ENCODE measurements around the gene MED7. TPM values are rescaled to one million over a fixed set of nuclear protein-coding genes. Genes with fewer than 3 reads are reported as not detected.

MED7 gene
- total RNA-seq, 6 experiments from 2014 or later, result 3.5 to 6.1 (median 5.2) TPM

GRCh38 chr5:157088342-157088990 is 54.2 kb downstream of the MED7 start:
- DNase-seq (no peak), ATAC-seq (no peak)
- TF ChIP-seq CTCF (IDR thresholded peaks at IDR 0.05) (no peak), POLR2A (IDR thresholded peaks at IDR 0.05) (no peak)
- Histone ChIP-seq H3K4me3 (no peak overlapping the region), H3K27ac (no peak overlapping the region), H3K4me1 (no peaks in the 10 kb centered on the region), H3K27me3 (no peaks in the 10 kb centered on the region), H3K9me3 (no peaks in the 10 kb centered on the region), H3K36me3 (no peaks in the 10 kb centered on the region)
- WGBS (ENCODE audit: insufficient coverage, low coverage, low lambda C conversion rate, missing lambda C conversion rate), result 61% methylated on average over 3 of the region's 3 CpGs
- intact Hi-C loops (cut with DNase I), result no loop called here

Other genes with a start within 250 kb of the MED7 start
- gene TIMD4, start 179.6 kb downstream of the MED7 start, total RNA-seq, result 10 to 100 TPM in 2 of 6 experiments, 1 to 10 TPM in 2, under 1 TPM in 2; 0.31 to 16.3 (median 4.8) TPM
- under 1 TPM in 3 of 6 experiments, not detected in 3; 0.25 to 0.78 (median 0.42) TPM for gene HAVCR1, start 83.7 kb downstream of the MED7 start, total RNA-seq
- 1 to 10 TPM; 2.6 to 9.4 (median 3.3) TPM for gene HAVCR2, start 33.8 kb downstream of the MED7 start, total RNA-seq
- gene GARIN3, start 23.4 kb upstream of the MED7 start, total RNA-seq, result not detected
- gene ITK, start 38.0 kb upstream of the MED7 start, total RNA-seq, result 1 to 10 TPM in 2 of 6 experiments, under 1 TPM in 4; 0.35 to 1.2 (median 0.74) TPM
- gene CYFIP2, start 123.3 kb upstream of the MED7 start, total RNA-seq, result 10 to 100 TPM; 20.6 to 89.1 (median 49.6) TPM

Data from right lobe of liver (tissue), 6 donors.